A673 (cell line): ENCODE results near the gene DCAF7.

Experiments used
- CTCF ChIP-seq: fragments of 300-800, 200-600 bp; sonication (generic); conservative IDR thresholded peaks from 2 replicates; pipeline ENCODE4 v1.5.1; 2017; ENCODE audit warnings: low read depth, mild to moderate bottlenecking, antibody characterized with exemption, low read length, moderate library complexity, mixed read lengths
- EZH2 ChIP-seq: fragments of 200-600 bp; sonication (generic); IDR thresholded peaks from 2 replicates; pipeline ENCODE4 v1.6.1; 2017; ENCODE audit warnings: borderline replicate concordance, low read depth, mild to moderate bottlenecking, mixed read lengths, antibody characterized with exemption, low read length; ENCODE audit not compliant: poor library complexity, severe bottlenecking

GRCh38 chr17:63525190-63525946, 24.9 kb upstream of the DCAF7 start:
- TF ChIP-seq CTCF (no peak), EZH2 (no peak)
